HAP-1 (cell line): ENCODE measurements around the gene SORCS3.

Experiments
- DNase-seq, 2 experiments: peaks; one replicate each; pipeline ENCODE4 v3.0.0-alpha.2; 2016 to 2020; ENCODE audit warnings: low spot score in 2 of 2
- H3K27me3 ChIP-seq: fragments of 250-450 bp; sonication (Bioruptor Pico); 2 replicates; pipeline ENCODE4 v1.5.1; 2020; ENCODE audit warnings: low read depth, mild to moderate bottlenecking, moderate library complexity
- H3K36me3 ChIP-seq: fragments of 250-450 bp; sonication (Bioruptor Pico); replicated peaks from 2 replicates; pipeline ENCODE4 v1.5.1; 2020; ENCODE audit warnings: mild to moderate bottlenecking
- H3K4me1 ChIP-seq: fragments of 250-450 bp; sonication (Bioruptor Pico); 2 replicates; pipeline ENCODE4 v1.5.1; 2020; ENCODE audit warnings: mild to moderate bottlenecking
- H3K4me3 ChIP-seq: fragments of 250-450 bp; sonication (Bioruptor Pico); 2 replicates; pipeline ENCODE4 v1.5.1; 2020; ENCODE audit warnings: mild to moderate bottlenecking, moderate library complexity
- H3K9me3 ChIP-seq: fragments of 250-450 bp; sonication (Bioruptor Pico); 2 replicates; pipeline ENCODE4 v1.5.1; 2020; ENCODE audit warnings: mild to moderate bottlenecking, moderate library complexity
- in situ Hi-C: fragments of 300-500 bp; cut with MboI; formaldehyde crosslinking; loops from 3 replicates; pipeline ENCODE4 v1.14.3; 2020; ENCODE audit warnings: low sequenced_read_pairs, inconsistent platforms, mixed read lengths

Gene SORCS3

GRCh38 chr10:104638861-104639589 lies 2.1 kb upstream of the SORCS3 start:
- Histone ChIP-seq H3K9me3 (no peaks in the 10 kb centered on the region), H3K4me3 (no peak overlapping the region), H3K36me3 (no peaks in the 10 kb centered on the region), H3K27me3 (peaks cover 40% of the 10 kb centered on the region), H3K4me1 (no peaks in the 10 kb centered on the region)
- in situ Hi-C loops, result no loop called here
- DNase-seq, result peak in 1 of 2 experiments; percentile 29

- H3K27me3 ChIP-seq, result peaks cover 40% of the 10 kb centered on the region
Measured at GRCh38 chr10:104639590-104640338, 1.3 kb upstream of the SORCS3 start.

GRCh38 chr10:104640339-104641186 lies 527 bp upstream of the SORCS3 start:
- in situ Hi-C loops, result no loop called here
- DNase-seq, result no peak
- Histone ChIP-seq H3K36me3 (no peaks in the 10 kb centered on the region), H3K4me1 (no peaks in the 10 kb centered on the region), H3K4me3 (no peak overlapping the region), H3K9me3 (no peaks in the 10 kb centered on the region), H3K27me3 (peaks cover 39% of the 10 kb centered on the region)

More at GRCh38 chr10:104639590-104640338, 1.3 kb upstream of the SORCS3 start:
- DNase-seq, result no peak
- no peaks in the 10 kb centered on the region for H3K4me1 ChIP-seq
- in situ Hi-C loops, result no loop called here
- no peaks in the 10 kb centered on the region for H3K36me3 ChIP-seq
- H3K4me3 ChIP-seq, result no peak overlapping the region
- no peaks in the 10 kb centered on the region for H3K9me3 ChIP-seq

GRCh38 chr10:104641937-104642657 lies 1.0 kb downstream of the SORCS3 start:
- Histone ChIP-seq H3K27me3 (peaks cover 36% of the 10 kb centered on the region), H3K9me3 (no peaks in the 10 kb centered on the region), H3K4me1 (no peaks in the 10 kb centered on the region), H3K4me3 (no peak overlapping the region), H3K36me3 (no peaks in the 10 kb centered on the region)
- in situ Hi-C loops, result no loop called here
- no peak for DNase-seq

GRCh38 chr10:104642658-104643302 lies 1.7 kb downstream of the SORCS3 start:
- Histone ChIP-seq H3K9me3 (no peaks in the 10 kb centered on the region), H3K4me1 (no peaks in the 10 kb centered on the region), H3K36me3 (no peaks in the 10 kb centered on the region), H3K4me3 (no peak overlapping the region), H3K27me3 (peaks cover 37% of the 10 kb centered on the region)
- peak in 1 of 2 experiments; percentile 74 for DNase-seq
- in situ Hi-C loops, result no loop called here

GRCh38 chr10:104643303-104643663 lies 2.2 kb downstream of the SORCS3 start:
- H3K4me1 ChIP-seq, result no peaks in the 10 kb centered on the region
- H3K9me3 ChIP-seq, result no peaks in the 10 kb centered on the region
- no peak for DNase-seq
- in situ Hi-C loops, result no loop called here
- no peak overlapping the region for H3K4me3 ChIP-seq
- H3K27me3 ChIP-seq, result peaks cover 37% of the 10 kb centered on the region
- no peaks in the 10 kb centered on the region for H3K36me3 ChIP-seq

GRCh38 chr10:104646146-104646545 lies 5.1 kb downstream of the SORCS3 start:
- Histone ChIP-seq H3K27me3 (peaks cover 15% of the 10 kb centered on the region), H3K4me3 (no peak overlapping the region), H3K9me3 (no peaks in the 10 kb centered on the region), H3K4me1 (no peaks in the 10 kb centered on the region), H3K36me3 (no peaks in the 10 kb centered on the region)
- no peak for DNase-seq
- in situ Hi-C loops, result no loop called here

- no peak for DNase-seq
- Histone ChIP-seq H3K27me3 (peaks cover 4% of the 10 kb centered on the region; the same call in 1 of the 2 replicates), H3K4me3 (no peak overlapping the region), H3K4me1 (no peaks in the 10 kb centered on the region), H3K9me3 (no peaks in the 10 kb centered on the region), H3K36me3 (no peaks in the 10 kb centered on the region)
- in situ Hi-C loops, result no loop called here
Measured at GRCh38 chr10:104648421-104648820, 7.3 kb downstream of the SORCS3 start.

- H3K36me3 ChIP-seq, result no peaks in the 10 kb centered on the region
- H3K9me3 ChIP-seq, result no peaks in the 10 kb centered on the region
- no peak for DNase-seq
- no peak overlapping the region for H3K4me3 ChIP-seq
- no peaks in the 10 kb centered on the region for H3K4me1 ChIP-seq
- peaks cover 4% of the 10 kb centered on the region; the same call in 1 of the 2 replicates for H3K27me3 ChIP-seq
- in situ Hi-C loops, result no loop called here
Measured at GRCh38 chr10:104650072-104650471, 9.0 kb downstream of the SORCS3 start.

- Histone ChIP-seq H3K27me3 (peaks cover 4% of the 10 kb centered on the region; the same call in 1 of the 2 replicates), H3K9me3 (no peaks in the 10 kb centered on the region), H3K4me3 (no peak overlapping the region), H3K36me3 (no peaks in the 10 kb centered on the region), H3K4me1 (no peaks in the 10 kb centered on the region)
- no peak for DNase-seq
- in situ Hi-C loops, result no loop called here
Measured at GRCh38 chr10:104650635-104651331, 9.7 kb downstream of the SORCS3 start.

- DNase-seq, result no peak
- in situ Hi-C loops, result no loop called here
Measured at GRCh38 chr10:104657036-104657435, 15.9 kb downstream of the SORCS3 start.

GRCh38 chr10:104657457-104657856 lies 16.4 kb downstream of the SORCS3 start:
- Histone ChIP-seq H3K9me3 (no peaks in the 10 kb centered on the region), H3K36me3 (no peaks in the 10 kb centered on the region), H3K4me3 (no peak overlapping the region), H3K27me3 (no peaks in the 10 kb centered on the region), H3K4me1 (no peaks in the 10 kb centered on the region)
- in situ Hi-C loops, result no loop called here
- no peak for DNase-seq

More at GRCh38 chr10:104657036-104657435, 15.9 kb downstream of the SORCS3 start:
- no peak overlapping the region for H3K4me3 ChIP-seq
- H3K27me3 ChIP-seq, result no peaks in the 10 kb centered on the region
- no peaks in the 10 kb centered on the region for H3K4me1 ChIP-seq
- no peaks in the 10 kb centered on the region for H3K36me3 ChIP-seq
- H3K9me3 ChIP-seq, result no peaks in the 10 kb centered on the region
